Coronary artery (tissue), 2 donors: ENCODE data around the gene POC1A.
"Not testable (repeated sequence)": the region's sequence is repeated elsewhere in the genome, so short reads cannot be mapped to it uniquely, and the experiment has no call there.

Experiments
- DNase-seq: peaks from one replicate; pipeline ENCODE4 v3.0.0-alpha.2; 2017; ENCODE audit warnings: low spot score
- H3K27ac ChIP-seq, 2 donors: fragments of 200-600 bp; sonication (generic); one replicate each; pipeline ENCODE4 v1.5.1; 2016 to 2019
- H3K4me3 ChIP-seq: fragments of 200-600 bp; sonication (generic); 2 replicates; pipeline ENCODE4 v1.5.1; 2016; ENCODE audit warnings: mild to moderate bottlenecking, moderate library complexity
- TF ChIP-seq, protein P1 (sequence below): fragments of 200-600 bp; sonication (generic); IDR thresholded peaks from one replicate; pipeline ENCODE4 v1.5.1; 2019; ENCODE audit warnings: antibody characterized with exemption

The POC1A gene

DNA sequence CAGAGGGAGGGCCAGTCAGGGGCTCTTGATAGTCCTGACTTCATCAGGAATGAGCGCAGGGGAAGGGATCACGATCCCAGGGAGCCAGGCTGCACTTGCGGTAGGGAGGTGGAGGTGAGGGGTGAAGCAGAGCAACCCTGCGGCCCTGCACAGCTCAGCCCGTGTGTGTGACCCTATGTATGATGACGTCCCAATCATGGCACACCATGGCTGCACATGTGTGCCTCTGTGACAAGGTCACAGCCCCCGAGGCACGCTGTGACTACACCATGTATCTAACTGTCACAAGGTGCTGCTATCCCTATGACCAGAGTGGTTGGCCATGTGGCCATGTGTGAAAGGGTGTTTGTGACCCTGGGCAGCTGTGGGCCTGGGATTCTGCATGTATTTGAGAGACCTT is 30.5 kb upstream of the POC1A start:
- DNase-seq, result no peak
- Histone ChIP-seq H3K27ac (no peak overlapping the region), H3K4me3 (no peak overlapping the region)
- TF ChIP-seq, protein P1, sequence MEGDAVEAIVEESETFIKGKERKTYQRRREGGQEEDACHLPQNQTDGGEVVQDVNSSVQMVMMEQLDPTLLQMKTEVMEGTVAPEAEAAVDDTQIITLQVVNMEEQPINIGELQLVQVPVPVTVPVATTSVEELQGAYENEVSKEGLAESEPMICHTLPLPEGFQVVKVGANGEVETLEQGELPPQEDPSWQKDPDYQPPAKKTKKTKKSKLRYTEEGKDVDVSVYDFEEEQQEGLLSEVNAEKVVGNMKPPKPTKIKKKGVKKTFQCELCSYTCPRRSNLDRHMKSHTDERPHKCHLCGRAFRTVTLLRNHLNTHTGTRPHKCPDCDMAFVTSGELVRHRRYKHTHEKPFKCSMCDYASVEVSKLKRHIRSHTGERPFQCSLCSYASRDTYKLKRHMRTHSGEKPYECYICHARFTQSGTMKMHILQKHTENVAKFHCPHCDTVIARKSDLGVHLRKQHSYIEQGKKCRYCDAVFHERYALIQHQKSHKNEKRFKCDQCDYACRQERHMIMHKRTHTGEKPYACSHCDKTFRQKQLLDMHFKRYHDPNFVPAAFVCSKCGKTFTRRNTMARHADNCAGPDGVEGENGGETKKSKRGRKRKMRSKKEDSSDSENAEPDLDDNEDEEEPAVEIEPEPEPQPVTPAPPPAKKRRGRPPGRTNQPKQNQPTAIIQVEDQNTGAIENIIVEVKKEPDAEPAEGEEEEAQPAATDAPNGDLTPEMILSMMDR, result no peak

DNA sequence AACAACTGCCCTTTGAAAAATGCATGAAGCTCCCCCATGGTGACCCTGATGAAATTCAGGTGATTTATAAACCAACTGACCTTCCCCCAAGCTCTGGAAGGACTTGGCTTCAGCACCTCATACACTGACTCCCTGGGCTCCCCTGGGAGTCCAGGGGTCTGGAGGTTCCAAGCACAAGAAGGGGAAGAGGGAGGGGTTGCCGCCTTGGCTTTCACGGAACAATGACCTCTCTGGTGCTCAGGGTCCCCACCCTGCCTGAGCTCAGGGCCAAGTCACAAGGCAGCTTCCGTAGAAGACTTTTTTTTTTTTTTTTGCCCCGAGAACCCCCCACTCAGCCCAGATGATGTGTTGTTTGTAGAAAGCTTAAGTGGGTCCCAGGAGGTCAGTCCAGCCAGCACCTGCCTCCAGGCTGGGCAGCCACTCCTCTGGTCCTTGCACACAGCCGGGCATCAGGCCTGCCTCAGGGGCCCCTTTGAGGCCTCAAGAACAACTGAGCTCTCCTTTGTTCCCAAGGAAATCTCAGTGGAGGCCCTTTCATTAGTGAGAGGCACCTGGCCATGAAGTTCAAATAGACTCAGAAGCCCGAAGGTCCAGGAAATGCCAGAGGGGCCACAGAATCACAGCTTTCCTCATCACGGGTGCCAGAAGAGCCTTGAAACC is 29.7 kb upstream of the POC1A start:
- no peak overlapping the region for H3K27ac ChIP-seq
- H3K4me3 ChIP-seq, result no peak overlapping the region
- DNase-seq, result no peak
- TF ChIP-seq, protein P1, result no peak

DNA sequence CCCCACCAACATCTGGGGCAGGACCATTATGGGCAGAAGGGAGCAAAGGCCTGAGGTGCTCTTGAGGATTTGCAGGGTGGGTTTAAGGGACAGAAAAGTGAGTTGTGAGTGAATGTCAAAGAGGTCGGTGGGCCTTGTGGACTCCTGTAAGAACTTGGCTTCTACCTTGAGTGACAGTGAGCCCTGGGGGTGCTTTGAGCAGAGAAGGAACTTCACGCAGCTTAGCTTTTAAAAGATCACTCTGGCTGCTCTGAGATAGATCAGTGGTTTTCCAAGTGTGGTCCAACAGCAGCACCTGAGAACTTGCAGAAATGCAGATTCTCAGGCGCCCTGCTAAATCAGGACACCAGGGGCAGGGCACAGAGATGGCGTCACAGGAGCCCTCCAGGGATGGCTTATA is 28.5 kb upstream of the POC1A start:
- no peak for DNase-seq
- H3K4me3 ChIP-seq, result no peak overlapping the region
- TF ChIP-seq, protein P1, result no peak
- no peak overlapping the region for H3K27ac ChIP-seq

DNA sequence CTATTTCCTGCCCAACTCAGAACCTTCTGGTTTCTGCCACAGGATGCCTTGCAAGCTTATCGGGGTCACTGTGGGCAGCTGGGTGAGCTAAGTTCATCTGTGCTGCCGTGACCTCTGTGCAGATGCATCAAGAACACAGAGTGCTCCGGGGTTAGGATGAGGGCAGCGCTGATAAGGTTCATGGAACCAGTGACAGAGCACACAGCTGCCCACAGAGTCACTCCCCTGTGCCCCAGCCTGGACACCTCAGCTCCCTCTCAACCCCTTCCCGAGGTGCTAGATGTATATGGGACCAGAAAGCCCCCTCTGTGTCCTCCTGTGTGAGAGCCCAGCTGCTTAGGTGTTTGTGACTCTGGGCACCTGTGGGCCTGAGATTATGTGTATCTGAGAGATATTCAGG is 28.0 kb upstream of the POC1A start:
- Histone ChIP-seq H3K27ac (no peak overlapping the region), H3K4me3 (no peak overlapping the region)
- DNase-seq, result no peak
- TF ChIP-seq, protein P1, result no peak

DNA sequence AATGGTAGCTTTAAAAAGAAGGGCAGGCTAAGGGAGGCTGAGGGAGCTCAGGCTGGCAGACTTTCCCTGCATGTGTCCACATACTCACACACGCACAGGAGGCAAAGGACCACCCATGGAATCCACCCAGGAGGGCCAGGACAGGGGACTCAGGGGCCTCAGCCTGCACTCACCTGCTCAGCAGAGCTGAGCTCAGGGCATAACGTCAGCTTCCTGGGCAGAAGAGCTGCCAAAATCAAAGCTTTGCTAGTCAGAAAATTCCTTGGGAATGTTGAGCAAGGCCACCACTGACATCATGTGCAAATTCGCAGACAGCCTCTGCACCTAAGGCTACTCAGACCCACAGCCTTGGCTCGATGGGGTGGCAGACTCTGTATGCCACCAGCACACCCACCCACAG is 27.3 kb upstream of the POC1A start:
- Histone ChIP-seq H3K4me3 (no peak overlapping the region), H3K27ac (no peak overlapping the region)
- DNase-seq, result no peak
- TF ChIP-seq, protein P1, result no peak

DNA sequence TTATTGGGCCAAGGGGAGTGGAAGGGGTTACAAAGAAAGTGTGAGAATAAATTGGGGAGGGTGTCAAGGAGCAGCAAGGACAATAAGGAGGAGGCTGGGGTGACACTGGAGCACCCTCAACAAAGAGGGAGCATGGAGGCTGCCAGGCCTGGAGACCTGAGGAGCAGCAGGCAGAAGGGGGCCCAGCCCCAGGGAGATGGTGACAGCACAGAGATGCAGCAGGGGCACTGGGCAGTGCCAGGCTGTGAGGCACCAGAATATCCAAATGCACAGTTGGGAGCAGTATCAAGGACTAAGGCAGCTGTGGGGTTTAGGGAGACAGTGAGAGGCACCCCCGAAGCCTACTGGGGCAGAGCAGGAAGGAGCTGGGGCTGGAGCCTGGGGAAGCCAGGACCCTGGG is 24.3 kb upstream of the POC1A start:
- Histone ChIP-seq H3K4me3 (no peak overlapping the region), H3K27ac (no peak overlapping the region)
- DNase-seq, result no peak
- TF ChIP-seq, protein P1, result no peak

DNA sequence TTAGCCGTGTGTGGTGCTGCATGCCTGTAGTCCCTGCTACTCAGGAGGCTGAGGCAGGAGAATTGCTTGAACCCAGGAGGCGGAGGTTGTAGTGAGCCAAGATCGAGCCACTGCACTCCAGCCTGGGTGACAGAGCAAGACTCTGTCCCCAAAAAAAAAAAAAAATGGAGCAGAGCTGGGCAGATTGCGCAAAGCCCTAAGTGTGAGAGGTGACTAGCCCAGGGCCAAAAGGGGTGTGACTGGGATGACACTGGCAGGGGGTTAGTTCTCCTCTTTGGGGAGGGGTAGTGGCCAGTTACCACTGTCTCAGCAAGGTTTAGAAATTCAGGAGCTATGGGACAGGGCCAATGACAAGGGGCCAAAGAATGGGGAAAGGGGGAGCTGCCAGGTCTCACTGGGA is 23.9 kb upstream of the POC1A start:
- not testable (repeated sequence) for H3K27ac ChIP-seq, DNase-seq, H3K4me3 ChIP-seq

DNA sequence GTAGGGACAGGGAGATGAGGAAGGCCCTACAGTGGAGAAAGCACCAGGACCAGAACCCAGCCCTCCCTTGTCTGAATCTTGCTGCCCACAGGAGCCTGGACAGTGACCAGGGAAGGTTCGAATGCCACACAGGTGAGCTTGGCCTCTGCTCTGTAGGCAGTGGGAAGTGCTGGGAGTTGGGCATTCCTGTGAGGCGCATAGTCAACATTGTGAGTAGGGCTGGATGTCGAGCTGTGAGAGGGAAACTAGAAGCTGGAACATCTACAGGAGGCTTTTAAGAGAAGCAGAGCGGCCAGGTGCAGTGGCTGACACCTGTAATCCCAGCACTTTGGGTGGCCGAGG is 23.4 kb upstream of the POC1A start:
- no peak for DNase-seq
- TF ChIP-seq, protein P1, result no peak
- Histone ChIP-seq H3K27ac (no peak overlapping the region), H3K4me3 (no peak overlapping the region)
